ENCODE measurements around the gene GFOD1.
A peak's percentile ranks its signal among the peaks of the same experiment; 100 is the strongest.
"Not testable (repeated sequence)": the region's sequence is repeated elsewhere in the genome, so short reads cannot be mapped to it uniquely, and the experiment has no call there.

GFOD1 gene

GRCh38 chr6:13398421-13398994 is 88.9 kb downstream of the GFOD1 start:
- no peak for DNase-seq

DNA sequence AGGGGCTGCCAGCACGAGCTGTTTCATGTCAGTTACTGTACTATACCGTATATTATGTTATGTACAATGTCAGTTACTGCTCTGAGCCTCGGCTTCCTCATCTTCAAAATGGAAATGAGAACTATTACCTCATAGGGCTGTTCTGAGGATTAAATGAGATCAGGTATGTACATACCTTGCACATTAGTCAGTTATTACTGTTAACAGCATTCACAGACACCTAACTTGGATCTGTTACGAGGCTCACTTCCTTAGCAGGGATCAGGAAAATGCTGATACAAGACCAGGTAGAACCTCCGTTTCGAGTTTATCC is 89.4 kb downstream of the GFOD1 start:
- no peak for DNase-seq

GRCh38 chr6:13397359-13398068 is 89.9 kb downstream of the GFOD1 start:
- peak; percentile 92 for DNase-seq

- DNase-seq, result no peak
Observed at GRCh38 chr6:13396241-13396792, 91.1 kb downstream of the GFOD1 start.

DNA sequence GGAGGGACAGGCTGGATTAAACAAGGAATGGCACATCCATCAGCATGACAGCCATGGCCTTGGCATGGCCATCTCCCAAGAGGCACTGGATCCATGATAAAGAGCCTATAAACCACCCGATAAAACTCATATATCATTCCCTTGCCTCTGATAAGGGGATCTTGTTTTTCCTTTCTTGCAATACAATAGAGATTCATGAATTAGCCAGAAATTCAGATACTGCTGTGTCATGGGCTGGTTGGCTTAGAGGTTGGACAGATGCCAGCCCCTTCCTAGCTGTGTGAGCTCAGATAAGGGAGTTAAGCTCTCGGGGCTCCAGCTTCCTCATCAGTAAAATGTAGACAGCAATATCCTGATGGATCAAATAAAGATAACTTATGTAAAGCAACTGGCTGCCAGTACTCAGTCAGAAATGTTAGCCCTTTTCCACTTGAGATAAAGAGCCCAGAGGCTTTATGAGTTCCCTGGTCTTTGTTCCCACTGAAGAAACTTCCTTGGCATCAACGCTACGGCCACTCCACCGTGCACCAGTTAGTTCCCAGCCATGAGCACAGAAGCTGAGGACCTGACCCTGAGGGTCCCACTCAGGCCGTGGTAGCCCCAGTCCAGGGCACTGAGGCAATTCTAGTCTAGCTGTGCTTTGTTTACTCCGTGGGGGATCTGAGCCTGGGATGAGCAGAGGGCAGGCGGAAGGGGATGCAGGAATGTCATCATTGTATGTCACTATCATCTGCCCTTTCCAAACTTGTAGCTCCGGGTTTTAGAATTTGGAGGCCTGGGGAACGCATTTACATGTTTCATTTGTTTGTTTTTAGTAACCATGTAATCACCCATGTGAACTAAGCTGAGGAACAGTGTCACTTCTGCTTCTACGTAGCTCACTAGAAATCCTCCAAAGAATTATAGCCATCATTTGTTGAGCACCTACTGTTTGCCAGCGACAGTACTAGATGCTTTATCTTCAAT is 91.8 kb downstream of the GFOD1 start:
- peak; percentile 73 for DNase-seq

DNA sequence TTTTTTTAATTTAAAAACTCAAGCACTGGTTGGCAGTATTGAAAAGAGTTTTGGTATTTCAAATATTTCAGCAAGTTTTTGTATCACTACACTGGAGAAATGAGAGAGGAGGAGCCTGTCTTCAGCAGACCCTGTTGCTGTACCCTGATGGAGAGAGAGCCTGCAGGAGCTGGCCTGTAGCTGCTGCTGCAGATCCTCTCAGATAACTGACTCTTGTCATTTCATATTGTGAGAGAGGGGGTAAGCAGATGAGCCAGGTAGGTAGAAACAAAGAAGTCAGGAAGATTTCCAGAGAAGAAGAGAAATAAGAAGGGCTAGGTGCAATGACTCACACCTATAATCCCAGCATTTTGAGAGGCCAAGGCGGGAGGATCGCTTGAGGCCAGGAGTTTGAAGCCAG is 94.9 kb downstream of the GFOD1 start:
- DNase-seq, result no peak

GRCh38 chr6:13391537-13391936 is 95.9 kb downstream of the GFOD1 start:
- DNase-seq, result no peak

- no peak for DNase-seq
Observed at GRCh38 chr6:13390658-13391057, 96.7 kb downstream of the GFOD1 start.

GRCh38 chr6:13389237-13389636 is 98.2 kb downstream of the GFOD1 start:
- not testable (repeated sequence) for DNase-seq

GRCh38 chr6:13388769-13389168 is 98.6 kb downstream of the GFOD1 start:
- not testable (repeated sequence) for DNase-seq

DNA sequence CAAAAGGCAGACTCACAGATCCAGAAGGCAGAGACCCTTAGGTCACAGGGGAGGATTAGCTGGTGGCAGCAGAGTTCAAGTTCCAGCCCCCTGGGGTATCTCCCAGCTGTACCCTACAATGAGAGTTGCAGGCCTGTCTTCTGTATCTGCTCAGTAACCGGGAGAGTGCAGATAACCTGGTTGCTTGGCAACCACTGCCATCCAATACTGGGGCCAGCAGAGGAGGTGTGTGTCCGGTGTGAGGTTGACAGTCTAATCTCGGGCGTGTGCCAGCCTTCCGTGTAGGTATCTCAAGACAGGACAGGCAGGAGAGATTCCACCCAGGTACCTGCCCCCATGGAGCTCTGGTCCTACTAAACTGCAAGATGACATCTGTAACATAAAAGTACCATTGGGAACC is 102.4 kb downstream of the GFOD1 start:
- no peak for DNase-seq

GRCh38 chr6:13384506-13384905 is 102.9 kb downstream of the GFOD1 start:
- no peak for DNase-seq

- DNase-seq, result no peak
Observed at GRCh38 chr6:13383328-13384163, 103.9 kb downstream of the GFOD1 start.

- no peak for DNase-seq
Observed at GRCh38 chr6:13380761-13381160, 106.6 kb downstream of the GFOD1 start.

GRCh38 chr6:13378669-13379590 is 108.5 kb downstream of the GFOD1 start:
- no peak for DNase-seq

- DNase-seq, result no peak
Observed at GRCh38 chr6:13377054-13377758, 110.2 kb downstream of the GFOD1 start.

GRCh38 chr6:13375360-13375878 is 112.0 kb downstream of the GFOD1 start:
- no peak for DNase-seq

DNA sequence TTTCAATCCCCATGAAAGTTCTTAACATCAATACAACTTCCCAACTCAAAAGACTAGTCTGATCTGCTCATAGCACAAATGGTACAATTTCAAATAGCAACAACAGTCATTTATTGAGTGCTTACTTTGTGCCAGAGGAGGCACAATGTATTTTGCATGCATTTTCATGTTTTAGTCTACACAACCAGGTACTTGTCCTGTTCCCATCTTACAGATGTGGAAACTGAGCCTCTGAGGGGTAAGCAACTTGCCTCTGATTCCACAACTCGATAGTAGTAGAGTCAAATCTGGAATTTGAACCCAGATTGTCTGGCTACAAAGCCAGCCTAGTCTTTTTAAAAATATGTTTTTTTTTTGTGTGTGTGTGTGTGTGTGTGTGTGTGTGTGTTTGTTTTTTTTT is 113.5 kb downstream of the GFOD1 start:
- DNase-seq, result no peak

DNA sequence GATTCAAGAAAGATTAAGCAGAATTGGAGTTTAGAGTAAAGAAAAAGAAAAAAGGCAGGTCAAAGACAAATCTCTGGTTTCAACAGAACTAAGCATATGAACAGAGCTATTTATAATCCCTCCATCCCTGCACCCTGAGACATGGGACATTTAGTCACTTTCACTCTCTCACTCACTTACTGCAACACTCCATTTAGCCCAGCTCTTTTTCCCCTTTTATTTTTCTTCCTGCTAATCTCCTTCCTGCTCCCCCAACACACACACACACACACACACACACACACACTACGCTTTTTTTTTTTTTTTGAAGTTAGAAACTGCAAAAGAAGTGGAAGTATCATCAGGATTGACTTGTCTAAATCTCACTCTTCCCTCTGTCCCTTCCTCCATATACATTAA is 113.9 kb downstream of the GFOD1 start:
- no peak for DNase-seq

GRCh38 chr6:13372688-13373487 is 114.5 kb downstream of the GFOD1 start:
- DNase-seq, result no peak

All from NCI-H1048 (cell line).